HG03060 (cell line): ENCODE results near the gene BEX1.
"Not testable (repeated sequence)": the region's sequence is repeated elsewhere in the genome, so short reads cannot be mapped to it uniquely, and the experiment has no call there.

ENCODE experiments used
- ATAC-seq: cut with Tn5 transposase; IDR thresholded peaks from one replicate; pipeline ENCODE4 v1.9.1; 2021; ENCODE audit warnings: low read depth, moderate number of reproducible peaks; ENCODE audit not compliant: unreplicated experiment

BEX1 gene

GRCh38 chrX:103063918-103064434 is at the start of gene BEX1:
Gene BEX1 (minus strand): TSS chrX:103064171. CDS start chrX:103063274, 897 bp downstream.
- ATAC-seq: no peak

- ATAC-seq: not testable (repeated sequence)
Measured at GRCh38 chrX:103109497-103109896, 45.5 kb upstream of the BEX1 start.

- no peak for ATAC-seq
Measured at GRCh38 chrX:103107836-103108235, 43.9 kb upstream of the BEX1 start.

GRCh38 chrX:103107227-103107737 is 43.3 kb upstream of the BEX1 start:
- ATAC-seq: not testable (repeated sequence)

- not testable (repeated sequence) for ATAC-seq
Measured at GRCh38 chrX:103104370-103104769, 40.4 kb upstream of the BEX1 start.

- ATAC-seq: not testable (repeated sequence)
Measured at GRCh38 chrX:103103866-103104265, 39.9 kb upstream of the BEX1 start.

- no peak for ATAC-seq
Measured at GRCh38 chrX:103101299-103102042, 37.5 kb upstream of the BEX1 start.

GRCh38 chrX:103100484-103100883 is 36.5 kb upstream of the BEX1 start:
- no peak for ATAC-seq

- ATAC-seq: no peak
Measured at GRCh38 chrX:103099691-103100090, 35.7 kb upstream of the BEX1 start.

GRCh38 chrX:103098488-103098887 is 34.5 kb upstream of the BEX1 start:
- no peak for ATAC-seq

- ATAC-seq: no peak
Measured at GRCh38 chrX:103092942-103093341, 29.0 kb upstream of the BEX1 start, which contains the start of gene NXF3. Gene NXF3 (minus strand): TSS chrX:103093143. CDS start chrX:103093023, 120 bp downstream.

GRCh38 chrX:103081051-103081450 is 17.1 kb upstream of the BEX1 start:
- ATAC-seq: no peak

GRCh38 chrX:103073467-103073866 is 9.5 kb upstream of the BEX1 start:
- no peak for ATAC-seq

GRCh38 chrX:103066606-103067005 is 2.6 kb upstream of the BEX1 start:
- no peak for ATAC-seq

GRCh38 chrX:103063191-103063845 is 653 bp downstream of the BEX1 start:
- ATAC-seq: no peak

GRCh38 chrX:103061486-103061885 is 2.5 kb downstream of the BEX1 start:
- ATAC-seq: no peak

- ATAC-seq: no peak
Measured at GRCh38 chrX:103056902-103057301, 7.1 kb downstream of the BEX1 start.

- ATAC-seq: no peak
Measured at GRCh38 chrX:103052625-103053024, 11.3 kb downstream of the BEX1 start.

- ATAC-seq: no peak
Measured at GRCh38 chrX:103051260-103051789, 12.6 kb downstream of the BEX1 start.

GRCh38 chrX:103033371-103033770 is 30.6 kb downstream of the BEX1 start:
- not testable (repeated sequence) for ATAC-seq

GRCh38 chrX:103017542-103017941 is 46.4 kb downstream of the BEX1 start:
- no peak for ATAC-seq
